GM21423 (cell line): ENCODE results near the gene TMEM270.
"Not testable (repeated sequence)": the region's sequence is repeated elsewhere in the genome, so short reads cannot be mapped to it uniquely, and the experiment has no call there.

Experiments
- ATAC-seq: cut with Tn5 transposase; IDR thresholded peaks from one replicate; pipeline ENCODE4 v1.9.1; 2021; ENCODE audit warnings: mild to moderate bottlenecking, moderate library complexity; ENCODE audit not compliant: unreplicated experiment

Gene TMEM270

DNA sequence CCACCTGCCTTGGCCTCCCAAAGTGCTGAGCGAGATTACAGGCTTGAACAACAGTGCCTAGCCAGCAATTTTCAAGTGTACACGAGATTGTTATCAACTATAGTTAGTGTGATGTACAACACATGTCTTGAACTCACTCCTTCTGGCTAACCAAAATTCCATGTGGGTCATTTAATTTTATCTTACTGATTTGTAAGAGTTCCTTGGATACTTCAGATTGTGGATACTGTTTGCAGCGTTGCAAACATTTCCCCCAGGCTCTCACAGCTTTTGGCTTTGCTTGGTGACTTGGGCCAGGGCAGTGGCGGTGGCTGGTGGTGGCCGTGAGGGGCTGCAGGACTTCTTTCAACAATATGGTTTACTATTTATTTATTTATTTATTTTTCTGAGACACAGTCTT is 8.5 kb upstream of the TMEM270 start:
- ATAC-seq, result no peak

DNA sequence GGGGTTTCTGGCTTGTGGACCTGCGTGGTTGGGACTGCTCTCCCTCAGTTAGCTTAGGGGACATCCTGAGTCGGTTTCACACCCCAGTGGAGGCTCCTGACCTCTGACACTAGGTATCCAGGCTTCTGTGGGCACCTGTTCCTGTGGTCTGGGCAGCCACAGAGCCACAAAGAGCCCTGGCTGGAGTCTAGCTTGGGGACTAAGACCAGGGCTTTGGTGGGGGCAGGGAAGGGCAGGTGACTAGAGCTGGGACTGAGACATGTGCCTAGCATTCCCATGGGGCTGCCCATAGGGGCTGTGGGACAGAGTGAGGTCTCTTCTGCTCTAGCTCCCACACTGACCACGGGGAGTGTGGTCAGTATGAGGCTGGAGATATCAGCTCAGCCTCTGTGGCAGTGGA is 4.0 kb upstream of the TMEM270 start:
- ATAC-seq, result no peak

DNA sequence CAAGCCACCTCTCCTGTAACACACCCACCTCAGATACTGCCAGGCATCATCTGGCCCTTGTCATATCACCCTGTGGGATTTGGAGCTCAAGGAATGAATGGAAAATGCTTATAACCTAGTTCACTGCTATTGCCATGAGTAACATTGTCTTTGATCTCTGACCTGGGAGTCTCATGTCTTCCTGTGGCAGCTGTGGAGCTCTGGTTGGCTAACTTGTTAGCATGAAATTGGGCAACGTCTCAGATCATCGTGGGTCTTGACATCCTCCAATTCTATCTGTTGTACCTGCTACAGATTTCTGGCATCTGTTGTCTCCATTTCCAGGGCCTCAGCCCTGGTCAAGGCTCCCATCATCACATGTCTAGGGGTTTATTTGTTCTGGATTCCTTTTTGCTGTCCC is 2.2 kb upstream of the TMEM270 start:
- no peak for ATAC-seq

DNA sequence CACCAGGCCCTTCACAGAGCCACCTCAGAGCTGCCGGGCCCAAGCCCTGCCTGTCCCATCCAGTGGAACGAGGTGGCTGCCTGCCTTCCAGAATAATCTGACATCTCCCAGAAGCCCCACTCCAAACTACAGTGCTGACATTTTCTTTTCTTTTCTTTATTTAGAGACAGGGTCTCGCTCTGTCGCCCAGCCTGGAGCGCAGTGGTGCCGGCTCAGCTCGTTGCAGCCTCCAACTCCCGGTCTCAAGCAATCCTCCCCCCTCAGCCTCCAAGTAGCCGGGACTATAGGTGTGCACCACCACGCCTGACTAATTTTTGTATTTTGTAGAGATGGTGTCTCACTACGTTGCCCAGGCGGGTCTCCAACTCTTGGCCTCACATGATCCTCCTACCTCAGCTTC is 346 bp downstream of the TMEM270 start:
- ATAC-seq, result no peak

DNA sequence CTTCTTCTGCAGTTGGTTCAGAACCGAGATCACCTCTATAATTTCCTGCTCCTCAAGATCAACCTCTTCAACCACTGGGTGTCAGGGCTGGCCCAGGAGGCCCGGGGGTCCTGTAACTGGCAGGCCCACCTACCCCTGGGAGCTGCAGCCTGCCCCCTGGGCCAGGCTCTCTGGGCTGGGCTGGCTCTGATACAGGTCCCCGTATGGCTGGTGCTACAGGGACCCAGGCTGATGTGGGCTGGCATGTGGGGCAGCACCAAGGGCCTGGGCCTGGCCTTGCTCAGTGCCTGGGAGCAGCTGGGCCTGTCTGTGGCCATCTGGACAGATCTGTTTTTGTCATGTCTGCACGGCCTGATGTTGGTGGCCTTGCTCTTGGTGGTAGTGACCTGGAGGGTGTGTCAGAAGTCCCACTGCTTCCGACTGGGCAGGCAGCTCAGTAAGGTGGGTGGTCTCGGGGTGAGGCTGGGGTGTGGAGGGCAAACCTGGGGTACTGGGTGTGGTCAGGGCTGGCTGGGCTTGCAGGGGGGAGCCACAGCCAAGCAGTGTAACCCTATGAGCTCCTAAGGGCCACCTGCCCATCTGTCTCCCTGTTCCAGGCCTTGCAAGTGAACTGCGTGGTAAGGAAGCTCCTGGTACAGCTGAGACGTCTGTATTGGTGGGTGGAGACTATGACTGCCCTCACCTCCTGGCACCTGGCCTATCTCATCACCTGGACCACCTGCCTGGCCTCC is 4.2 kb downstream of the TMEM270 start:
- no peak for ATAC-seq

DNA sequence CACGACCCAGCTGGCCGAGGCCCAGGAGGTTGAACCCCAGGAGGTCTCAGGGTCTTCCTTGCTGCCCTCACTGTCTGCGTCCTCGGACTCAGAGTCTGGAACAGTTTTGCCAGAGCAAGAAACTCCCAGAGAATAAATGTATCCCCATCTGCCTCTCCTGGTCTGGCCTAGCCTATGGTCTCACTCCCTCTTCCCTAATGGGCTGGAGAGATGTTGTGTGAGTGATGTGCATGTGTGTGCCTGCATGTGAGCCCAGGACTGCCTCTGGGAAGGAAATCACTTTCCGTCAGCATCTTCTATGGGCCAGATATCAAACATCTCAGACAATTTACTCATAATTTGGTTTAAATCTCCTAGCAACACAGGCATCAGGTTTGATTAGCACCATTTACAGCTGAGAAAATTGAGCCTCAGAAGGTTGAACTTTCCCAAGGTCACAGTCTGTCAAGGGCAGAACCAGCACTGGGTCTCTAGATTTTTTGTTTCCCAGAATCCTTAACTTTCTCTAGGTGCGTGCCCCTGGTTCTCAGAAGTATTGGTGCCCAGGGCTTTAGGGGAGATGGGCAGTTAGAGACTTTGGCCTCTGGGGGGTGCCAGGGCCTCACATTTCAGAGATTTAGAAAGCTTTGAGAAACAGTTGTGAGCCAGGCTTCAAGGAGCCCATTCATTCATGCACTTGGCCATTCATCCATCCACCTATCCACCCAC is 4.9 kb downstream of the TMEM270 start:
- ATAC-seq, result no peak

DNA sequence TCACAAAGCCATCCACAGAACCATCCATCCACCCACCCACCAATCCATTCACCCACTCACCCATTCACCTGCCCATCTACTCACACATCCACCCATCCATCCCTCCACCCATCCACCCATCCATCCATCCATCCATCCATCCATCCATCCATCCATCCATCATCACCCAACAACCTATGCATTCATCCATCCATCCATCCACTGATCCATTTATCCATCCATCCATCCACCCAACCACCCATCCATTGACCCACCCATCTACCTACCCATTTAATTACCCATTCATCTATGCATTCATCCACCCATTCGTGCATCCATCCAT is 5.4 kb downstream of the TMEM270 start:
- no peak for ATAC-seq

DNA sequence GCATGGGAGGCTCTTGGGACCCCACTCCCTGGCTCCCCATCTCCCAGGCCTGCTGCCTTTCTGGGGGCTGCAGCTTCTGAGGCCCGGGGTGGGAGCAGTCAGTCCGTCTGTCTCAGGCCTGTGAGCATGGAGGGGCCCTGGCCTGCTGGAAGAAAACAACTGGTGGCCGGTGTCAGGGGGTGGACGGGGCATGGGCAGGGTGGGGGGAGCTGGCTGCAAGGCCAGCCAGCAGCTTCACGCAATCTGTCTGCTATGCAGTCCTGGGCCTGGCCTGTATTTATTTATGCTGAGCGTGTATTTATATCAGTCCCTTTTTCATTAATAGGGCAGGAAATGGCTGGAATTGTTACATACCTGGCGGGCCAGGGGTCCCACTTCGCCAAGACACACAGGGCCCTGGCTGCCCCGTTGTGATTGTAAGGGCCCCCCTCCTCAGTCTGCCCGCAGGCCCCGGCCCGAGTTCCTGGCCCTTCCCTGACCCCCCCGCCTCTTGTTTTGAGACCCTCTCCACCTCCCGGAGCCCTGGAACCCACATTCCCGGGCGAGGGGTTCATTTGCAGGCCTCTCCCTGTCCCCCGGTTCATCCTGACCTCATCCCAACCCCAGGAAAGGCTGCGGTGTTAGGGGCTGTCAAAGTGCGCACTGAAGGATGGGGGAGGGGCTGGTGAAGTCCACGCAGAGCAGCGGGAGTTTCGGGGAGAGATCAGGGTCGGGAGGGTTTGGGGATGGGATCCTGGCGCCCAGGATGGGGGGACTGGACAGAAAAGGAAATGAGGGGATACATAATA is 8.2 kb downstream of the TMEM270 start:
- ATAC-seq, result no peak

DNA sequence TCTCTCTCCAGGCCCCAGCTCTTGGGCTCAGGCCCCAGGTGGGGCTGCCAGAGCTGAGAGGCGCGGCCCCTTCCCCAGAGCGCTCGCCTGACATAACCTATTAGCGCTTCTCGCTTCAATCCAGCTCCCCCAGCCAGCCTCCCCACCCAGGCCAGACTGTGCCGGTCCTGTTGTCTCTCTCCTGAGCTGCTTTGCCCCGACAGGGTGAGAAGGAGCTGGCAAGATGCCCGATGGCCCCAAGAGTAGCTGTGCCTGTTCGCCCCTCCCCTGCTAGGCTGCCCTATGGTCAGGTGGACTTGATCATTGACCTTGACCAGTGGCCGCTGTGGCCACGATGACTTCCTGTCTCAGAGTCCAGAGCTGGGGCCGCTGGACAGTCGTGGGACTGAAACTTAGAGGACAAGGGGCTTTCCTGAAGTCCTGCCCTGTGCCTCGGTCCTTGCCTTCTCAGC is 9.1 kb downstream of the TMEM270 start:
- ATAC-seq, result no peak

DNA sequence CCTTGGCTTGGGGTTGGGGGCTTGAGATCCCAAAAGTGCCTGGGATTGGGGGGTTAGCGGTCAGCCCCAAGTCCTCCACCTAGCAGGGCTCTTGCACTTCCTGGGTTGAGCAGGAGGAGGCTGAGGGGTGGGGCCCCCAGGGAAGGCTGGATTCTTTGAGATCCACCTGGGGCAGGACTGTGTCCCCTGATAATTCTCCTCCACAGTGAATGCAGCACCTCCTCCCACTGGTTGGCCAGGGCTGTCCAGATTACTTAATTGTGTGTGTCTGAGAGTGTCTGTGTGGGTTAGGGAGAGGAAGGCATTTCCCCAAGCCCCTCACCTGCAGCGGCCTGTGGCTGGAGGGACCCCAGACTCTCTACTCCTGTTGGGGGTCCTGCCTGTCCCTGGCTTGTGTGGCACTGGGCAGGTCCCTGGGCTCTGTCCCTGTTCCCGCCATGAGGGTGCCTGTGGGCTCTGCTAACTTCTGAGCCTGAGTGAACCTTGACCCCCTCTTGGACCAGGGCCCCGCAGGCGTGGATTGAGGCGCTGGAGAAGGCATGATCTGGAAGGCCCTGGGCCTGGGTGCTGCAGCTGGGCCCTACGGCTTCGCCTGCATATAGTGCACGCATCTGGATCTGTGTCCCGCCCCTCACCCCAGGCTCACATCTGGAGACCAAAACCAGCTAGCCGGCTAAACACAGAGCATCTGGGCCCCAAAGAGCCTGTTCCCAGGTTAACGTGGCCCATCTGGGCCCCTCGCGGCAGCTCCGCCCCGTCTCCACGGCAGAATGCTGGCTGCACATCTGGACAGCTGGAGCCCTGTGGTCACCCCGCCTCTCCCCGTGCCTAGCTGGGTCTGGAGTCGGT is 10.4 kb downstream of the TMEM270 start:
- ATAC-seq, result no peak

DNA sequence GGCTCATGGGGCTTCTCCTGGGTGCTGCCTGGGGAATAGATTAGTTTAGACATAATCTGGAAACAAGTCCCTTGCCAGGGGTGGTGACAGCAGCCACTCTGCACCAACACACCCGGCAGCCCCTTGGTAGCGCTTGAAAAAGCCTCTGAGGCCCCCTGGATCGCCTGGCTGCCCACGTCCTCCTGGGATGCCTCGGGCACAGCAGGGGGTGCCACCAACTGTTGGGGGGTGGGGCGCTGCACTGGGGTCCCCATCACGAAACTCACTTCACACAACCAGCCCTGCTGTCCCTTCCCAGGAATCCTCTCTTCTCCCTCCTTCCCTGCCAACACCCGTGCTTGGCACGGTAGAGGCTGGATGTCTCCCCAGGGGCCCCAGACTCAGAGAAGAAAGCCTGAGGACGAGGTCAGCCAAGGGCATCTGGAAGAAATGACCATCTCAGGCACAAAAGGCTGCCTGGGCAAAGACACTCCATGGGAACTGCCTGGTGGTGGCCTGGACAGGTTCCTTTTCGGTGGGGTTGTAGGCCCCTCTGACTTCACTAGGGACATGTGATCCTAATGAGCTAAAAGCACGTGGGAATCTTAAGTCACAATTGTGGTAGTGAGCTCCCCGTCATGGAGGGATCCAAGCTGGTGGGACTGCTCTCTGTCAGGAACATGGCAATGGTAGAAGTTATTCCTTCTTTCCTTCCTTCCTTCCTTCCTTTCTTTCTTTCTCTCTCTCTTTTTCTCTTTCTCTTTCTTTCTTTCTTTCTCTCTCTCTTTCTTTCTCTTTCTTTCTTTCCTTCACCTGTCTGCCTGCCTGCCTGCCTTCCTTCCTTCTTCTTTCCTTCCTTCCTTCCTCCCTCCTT is 11.3 kb downstream of the TMEM270 start:
- ATAC-seq, result no peak

DNA sequence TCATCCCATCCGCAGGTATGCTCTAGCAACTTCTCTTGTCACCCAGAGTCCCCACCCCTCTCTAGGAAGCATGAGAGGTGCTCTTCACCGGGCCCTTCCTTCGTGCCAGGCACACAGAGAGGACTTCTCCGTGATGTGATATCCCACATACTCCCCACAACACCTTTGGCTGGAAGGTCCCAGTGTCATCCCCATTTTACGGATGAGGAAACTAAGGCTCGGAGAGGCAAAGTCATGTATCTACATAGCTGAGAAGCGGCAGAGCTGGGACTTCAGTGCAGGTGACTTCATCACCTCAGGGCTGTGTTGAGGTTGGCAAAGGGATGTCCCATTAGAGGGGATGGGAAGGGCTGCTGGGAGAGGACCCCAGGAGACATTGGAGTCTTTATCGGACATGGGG is 15.4 kb downstream of the TMEM270 start:
- ATAC-seq, result no peak

DNA sequence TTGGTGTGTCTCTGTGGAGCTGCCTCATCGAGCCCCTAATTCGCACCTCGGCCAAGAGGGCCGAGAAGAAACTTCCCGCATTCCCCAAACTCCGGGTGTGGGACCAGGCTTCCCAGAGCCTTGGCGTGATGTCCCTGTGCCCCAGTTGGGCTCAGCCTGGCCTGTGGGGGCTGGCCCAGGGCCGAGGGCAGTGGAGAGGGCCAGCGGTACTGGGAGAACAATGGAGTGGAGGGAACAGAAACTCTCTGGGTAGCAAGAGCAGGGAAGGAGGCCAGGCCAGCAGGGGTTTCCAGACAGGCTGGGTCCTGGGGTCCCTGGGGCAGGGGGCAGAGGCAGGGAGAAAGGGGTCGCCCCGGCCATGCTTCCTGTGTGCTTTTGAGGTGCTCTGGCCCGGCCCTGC is 16.0 kb downstream of the TMEM270 start:
- no peak for ATAC-seq

DNA sequence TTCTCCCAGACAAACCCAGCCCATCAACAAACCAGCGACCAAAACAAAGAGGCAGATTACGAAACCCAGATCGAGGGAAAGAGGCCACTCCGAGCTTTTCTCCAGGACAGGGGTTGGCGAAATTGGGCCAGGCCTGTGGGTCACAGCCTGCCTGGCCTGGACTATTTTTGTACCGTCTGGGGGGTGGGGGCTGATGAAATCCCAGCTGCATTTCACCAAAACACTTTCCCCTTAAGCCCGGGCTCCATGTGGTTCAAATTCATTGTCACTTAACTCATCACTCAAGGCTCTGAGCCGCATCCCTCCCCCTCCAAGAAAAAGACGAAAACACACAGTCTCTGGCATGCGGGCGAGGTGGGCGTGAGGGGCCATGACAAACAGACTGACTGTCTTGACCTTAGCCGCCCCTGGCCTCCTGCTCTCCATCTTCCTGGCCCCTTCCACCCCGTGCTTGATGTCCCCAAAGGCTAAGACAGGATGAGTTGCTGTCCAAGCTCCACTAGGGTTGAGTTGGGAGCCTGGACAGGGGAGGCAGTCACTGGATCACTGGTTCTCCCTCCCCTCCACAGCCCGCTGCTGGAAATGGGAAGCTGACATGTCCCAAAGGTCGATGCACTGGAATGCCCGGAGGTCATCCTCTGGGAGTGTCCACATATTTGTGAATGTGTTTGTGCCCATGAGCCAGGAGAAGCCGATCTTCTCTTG is 19.2 kb downstream of the TMEM270 start:
- ATAC-seq, result no peak

DNA sequence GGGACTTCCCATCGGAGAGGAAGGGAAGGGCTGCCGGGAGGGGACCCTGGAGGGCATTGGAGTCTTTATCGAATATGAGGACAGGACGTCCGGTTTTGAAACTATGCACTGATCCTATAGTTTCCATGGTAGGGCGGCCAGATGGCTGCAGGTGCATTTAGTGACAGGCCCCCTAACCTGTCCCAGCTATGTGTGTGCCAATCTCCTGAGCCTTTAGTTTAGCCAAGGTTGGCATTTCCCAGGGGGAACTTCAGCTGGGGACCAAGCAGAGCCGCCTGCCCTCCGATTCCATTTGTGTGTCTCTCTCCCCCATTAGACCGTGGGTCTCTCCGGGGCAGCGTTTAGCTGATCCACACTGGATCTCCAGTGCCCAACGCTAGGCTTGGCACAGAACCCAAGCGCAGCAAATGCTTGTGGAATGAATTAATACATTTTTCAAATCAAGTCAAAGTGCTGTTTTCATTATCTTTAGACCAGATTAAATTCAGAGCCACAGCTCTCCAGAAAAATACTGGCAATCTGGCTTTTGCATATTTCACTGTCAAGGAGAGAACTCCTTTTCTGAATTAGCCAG is 19.9 kb downstream of the TMEM270 start:
- no peak for ATAC-seq

DNA sequence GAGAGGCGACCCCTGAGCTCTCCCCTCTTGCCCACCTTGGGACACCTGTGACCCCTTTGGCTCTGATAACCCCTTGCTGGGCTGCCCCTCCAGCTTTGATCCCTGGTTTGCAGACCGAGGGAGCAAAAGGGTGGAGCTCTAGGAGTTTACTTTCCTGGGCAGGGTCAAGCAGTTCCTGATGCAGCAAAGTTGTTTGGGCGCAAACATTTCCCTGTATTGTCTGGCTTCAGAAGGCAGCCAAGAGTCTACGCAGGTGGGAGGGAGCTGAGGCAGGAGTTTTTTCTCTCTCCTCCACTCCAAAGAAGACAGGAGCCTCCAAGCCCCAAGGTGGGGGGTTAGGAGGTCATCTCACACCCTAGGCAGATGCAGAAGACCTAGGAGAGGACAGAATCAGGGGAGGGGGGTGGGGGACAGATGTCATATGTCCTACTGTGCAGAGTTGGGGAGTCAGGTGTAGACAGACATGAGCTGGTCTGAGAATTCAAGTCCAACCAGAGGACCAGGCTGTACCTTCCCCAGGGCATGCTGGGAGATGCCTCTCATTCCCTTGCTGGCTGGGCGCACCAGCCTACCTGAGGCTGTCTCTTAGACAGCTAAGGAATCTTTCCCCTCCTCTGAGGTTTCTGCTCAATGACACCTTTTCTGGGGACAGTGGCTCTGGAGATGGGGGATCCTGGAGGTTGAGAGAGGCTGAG is 20.5 kb downstream of the TMEM270 start:
- ATAC-seq, result no peak

DNA sequence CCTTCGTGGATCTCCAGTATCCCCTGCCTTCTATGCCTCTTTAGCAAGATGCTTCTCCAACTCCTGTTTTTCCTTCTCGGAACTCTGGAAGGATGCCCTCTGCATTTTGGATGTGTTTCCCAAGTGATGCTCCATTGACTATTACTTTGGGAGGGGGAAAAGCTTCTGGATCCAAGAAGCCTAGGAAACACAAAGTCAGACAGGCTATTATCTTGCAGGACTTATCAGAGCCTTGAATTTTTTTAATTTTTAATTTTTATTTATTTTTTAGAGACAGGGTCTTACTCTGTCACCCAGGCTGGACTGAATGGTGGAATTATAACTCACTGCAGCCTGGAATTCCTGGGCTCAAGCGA is 21.1 kb downstream of the TMEM270 start:
- ATAC-seq, result no peak

DNA sequence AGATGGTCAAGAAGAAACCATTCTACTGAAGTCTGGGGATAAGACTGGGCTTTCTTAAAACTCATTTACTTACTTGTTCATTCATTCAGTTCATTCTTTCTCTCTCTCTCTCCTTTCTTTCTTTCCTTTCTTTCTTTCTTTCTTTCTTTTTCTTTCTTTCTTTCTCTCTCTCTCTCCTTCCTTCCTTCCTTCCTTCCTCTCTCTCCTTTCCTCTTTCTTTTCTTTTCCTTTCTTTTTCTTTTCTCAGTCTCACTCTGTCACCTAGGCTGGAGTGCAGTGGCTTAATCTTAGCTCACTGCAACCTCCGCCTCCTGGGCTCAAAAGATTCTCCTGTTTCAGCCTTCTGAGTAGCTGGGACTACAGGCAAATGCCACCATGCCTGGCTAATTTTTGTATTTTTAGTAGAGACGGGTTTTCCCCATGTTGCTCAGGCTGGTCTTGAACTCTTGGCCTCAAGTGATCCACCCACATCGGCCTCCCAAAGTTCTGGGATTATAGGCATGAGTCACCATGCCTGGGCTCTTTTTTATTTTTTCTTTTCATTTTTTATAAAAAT is 24.0 kb downstream of the TMEM270 start:
- ATAC-seq, result not testable (repeated sequence)
